Posterior cingulate gyrus (tissue), 11 donors: ENCODE measurements around the gene ARMS2.

Experiments
- DNase-seq, 10 donors: peaks; one replicate each; pipeline versions ENCODE4 v3.0.0 to v3.0.0-alpha.2; 2020 to 2021; ENCODE audit warnings: mixed read lengths in 3 of 10
- intact Hi-C: fragments of 100-400 bp; cut with DNase I; formaldehyde crosslinking; loops from one replicate; pipeline ENCODE4 v1.15.1; 2023

ARMS2 gene

GRCh38 chr10:122505011-122505410 lies 50.6 kb downstream of the ARMS2 start:
- no peak for DNase-seq
- intact Hi-C loops: no loop called here

GRCh38 chr10:122505885-122506645 lies 51.6 kb downstream of the ARMS2 start:
- no peak for DNase-seq
- intact Hi-C loops: no loop called here
